Transverse colon (tissue), 4 donors: ENCODE data around the gene DPP7. TPM values are rescaled to one million over a fixed set of nuclear protein-coding genes. Genes with fewer than 3 reads are reported as not detected.
"Not testable (repeated sequence)": the region's sequence is repeated elsewhere in the genome, so short reads cannot be mapped to it uniquely, and the experiment has no call there.

Experiments used
- DNase-seq: peaks from one replicate; pipeline ENCODE4 v3.0.0-alpha.2; 2019
- H3K27ac ChIP-seq, 4 donors: fragments of 200-600 bp; sonication (generic); 2 replicates each; pipeline ENCODE4 v1.5.1; 2016 to 2018; ENCODE audit warnings: inconsistent platforms in 4 of 4
- H3K27me3 ChIP-seq: fragments of 200-600 bp; sonication (generic); 2 replicates; pipeline ENCODE4 v1.5.1; 2017; ENCODE audit warnings: inconsistent platforms
- H3K36me3 ChIP-seq, 4 donors: fragments of 200-600 bp; sonication (generic); 2 replicates each; pipeline ENCODE4 v1.5.1; 2017 to 2019; ENCODE audit warnings: inconsistent platforms in 4 of 4
- H3K4me1 ChIP-seq, 4 donors: fragments of 200-600 bp; sonication (generic); 2 replicates each; pipeline ENCODE4 v1.5.1; 2017 to 2020; ENCODE audit warnings: inconsistent platforms in 4 of 4
- H3K4me3 ChIP-seq, 4 donors: fragments of 200-600 bp; sonication (generic); 1 replicate in 1 of 4; 2 replicates in 3 of 4; pipeline versions ENCODE4 v1.5.1 to v1.6.1; 2017 to 2019; ENCODE audit warnings: inconsistent platforms in 4 of 4
- H3K9me3 ChIP-seq, 2 donors: fragments of 200-600 bp; sonication (generic); 2 replicates each; pipeline ENCODE4 v1.5.1; 2017 to 2019; ENCODE audit warnings: inconsistent platforms in 2 of 2
- EP300 ChIP-seq: sonication (generic); formaldehyde crosslinking; IDR thresholded peaks from one replicate; pipeline ENCODE4 v1.6.1; 2017; ENCODE audit warnings: antibody characterized with exemption, low read depth
- POLR2A ChIP-seq: fragments of 450-650 bp; IDR thresholded peaks from one replicate; pipeline ENCODE4 v1.6.1; 2016; ENCODE audit warnings: antibody characterized with exemption, mild to moderate bottlenecking, moderate library complexity
- POLR2AphosphoS5 ChIP-seq, 3 donors: sonication (generic); formaldehyde crosslinking; IDR thresholded peaks; one replicate each; pipeline ENCODE4 v1.6.1; 2016; ENCODE audit warnings: antibody characterized with exemption in 3 of 3
- WGBS, 2 donors: methylation state at CpG; one replicate each; pipeline ENCODE4 v1.1.5; 2018; ENCODE audit warnings: low coverage in 1 of 2; 5-methylcytosine and 5-hydroxymethylcytosine counted together
- in situ Hi-C, 4 donors: fragments of 200-750 bp; cut with MboI; loops; one replicate each; pipeline versions ENCODE4 v1.15.0 to v1.15.1; 2017; ENCODE audit warnings: low sequenced_read_pairs in 3 of 4, low pct_ligation_motif_present in 1 of 4, low pct_unique_long_range_greater_than_20kb in 1 of 4
- intact Hi-C: fragments of 100-400 bp; cut with DNase I; formaldehyde crosslinking; loops from one replicate; pipeline ENCODE4 v1.15.1; 2023; ENCODE audit warnings: low total_unique reads
- total RNA-seq, 4 donors: library from RNA; depleted of rRNA; stranded (reverse); fragments of >200 nt; gene quantifications; one replicate each; pipeline ENCODE4 v1.1.0, GENCODE V29; 2016
- TF ChIP-seq, protein P1 (sequence below), 5 experiments: fragments of 200-600 bp in 3 of 5; fragments of 450-650 bp in 2 of 5; sonication (generic) in 3 of 5; IDR thresholded peaks; 1 replicate in 2 of 5; 2 replicates in 3 of 5; pipeline ENCODE4 v1.5.1; 2016 to 2017; ENCODE audit warnings: antibody characterized with exemption in 5 of 5, inconsistent platforms in 3 of 5, mild to moderate bottlenecking in 2 of 5, moderate library complexity in 1 of 5

DPP7 gene
- total RNA-seq, 4 donors from 2014 or later = 54.2 to 141 (median 103) TPM

DNA sequence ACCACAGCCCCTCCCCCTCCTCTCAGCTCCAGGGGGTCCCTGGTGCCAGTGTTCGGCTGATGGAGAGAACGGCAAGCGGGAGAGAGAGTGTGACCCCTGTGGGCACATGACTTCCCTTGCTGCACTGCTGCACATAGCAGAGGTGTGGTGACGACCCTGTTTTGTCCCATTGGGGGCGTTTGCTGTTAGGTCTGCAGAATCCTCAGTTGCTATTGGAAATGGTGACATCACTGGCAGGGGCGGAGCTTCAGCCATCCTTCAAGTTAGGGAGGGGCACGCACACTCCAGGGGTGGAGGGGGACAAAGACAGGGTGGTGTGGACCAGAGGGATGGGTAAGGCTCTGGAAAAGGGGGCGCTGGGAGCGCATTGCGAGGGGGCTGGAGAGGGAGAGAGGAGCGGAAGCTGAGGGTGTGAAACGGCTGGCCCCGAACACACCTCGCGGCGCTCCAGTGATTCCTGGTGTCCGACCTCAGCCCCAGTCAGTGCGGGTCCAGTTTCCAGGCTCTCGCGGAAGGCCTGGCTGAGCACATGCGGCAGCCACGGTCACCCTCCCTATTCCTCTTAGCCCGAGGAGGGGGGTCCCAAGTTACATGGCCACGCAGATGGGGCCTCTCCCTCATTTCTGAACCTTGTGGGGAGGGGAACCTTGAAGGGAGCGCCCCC is 23.7 kb upstream of the DPP7 start:
- in situ Hi-C loops (no loop called here), intact Hi-C loops (no loop called here)
- Histone ChIP-seq H3K27ac (no peak overlapping the region), H3K4me1 (peaks cover 0 to 4% (median 0%) of the 10 kb centered on the region in 4 donors), H3K27me3 (peaks cover 97% of the 10 kb centered on the region), H3K36me3 (no peaks in the 10 kb centered on the region), H3K9me3 (no peaks in the 10 kb centered on the region), H3K4me3 (no peak overlapping the region)
- no peak for TF ChIP-seq POLR2AphosphoS5 (IDR thresholded peaks at IDR 0.05)
- TF ChIP-seq EP300 = no peak
- no peak for TF ChIP-seq POLR2A
- TF ChIP-seq, protein P1, sequence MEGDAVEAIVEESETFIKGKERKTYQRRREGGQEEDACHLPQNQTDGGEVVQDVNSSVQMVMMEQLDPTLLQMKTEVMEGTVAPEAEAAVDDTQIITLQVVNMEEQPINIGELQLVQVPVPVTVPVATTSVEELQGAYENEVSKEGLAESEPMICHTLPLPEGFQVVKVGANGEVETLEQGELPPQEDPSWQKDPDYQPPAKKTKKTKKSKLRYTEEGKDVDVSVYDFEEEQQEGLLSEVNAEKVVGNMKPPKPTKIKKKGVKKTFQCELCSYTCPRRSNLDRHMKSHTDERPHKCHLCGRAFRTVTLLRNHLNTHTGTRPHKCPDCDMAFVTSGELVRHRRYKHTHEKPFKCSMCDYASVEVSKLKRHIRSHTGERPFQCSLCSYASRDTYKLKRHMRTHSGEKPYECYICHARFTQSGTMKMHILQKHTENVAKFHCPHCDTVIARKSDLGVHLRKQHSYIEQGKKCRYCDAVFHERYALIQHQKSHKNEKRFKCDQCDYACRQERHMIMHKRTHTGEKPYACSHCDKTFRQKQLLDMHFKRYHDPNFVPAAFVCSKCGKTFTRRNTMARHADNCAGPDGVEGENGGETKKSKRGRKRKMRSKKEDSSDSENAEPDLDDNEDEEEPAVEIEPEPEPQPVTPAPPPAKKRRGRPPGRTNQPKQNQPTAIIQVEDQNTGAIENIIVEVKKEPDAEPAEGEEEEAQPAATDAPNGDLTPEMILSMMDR (IDR thresholded peaks at IDR 0.05) = no peak
- WGBS, 2 donors = 23% methylated on average over 24 of the region's 25 CpGs; no CpG with 5 or more reads in 1 of the 2 donors
- DNase-seq = no peak

- in situ Hi-C loops (no loop called here), intact Hi-C loops (no loop called here)
- no peak for DNase-seq
- 69 to 80% methylated on average over 2 to 23 of the region's 23 CpGs for WGBS, 2 donors
- Histone ChIP-seq H3K4me1 (peaks cover 0 to 4% (median 0%) of the 10 kb centered on the region in 4 donors), H3K27me3 (peaks cover 92% of the 10 kb centered on the region), H3K4me3 (no peak overlapping the region), H3K9me3 (no peaks in the 10 kb centered on the region), H3K27ac (no peak overlapping the region), H3K36me3 (no peaks in the 10 kb centered on the region)
- TF ChIP-seq EP300 (no peak), POLR2A (no peak), POLR2AphosphoS5 (IDR thresholded peaks at IDR 0.05) (no peak)
- TF ChIP-seq, protein P1 (IDR thresholded peaks at IDR 0.05) = no peak
Observed at GRCh38 chr9:137136881-137137607, 22.5 kb upstream of the DPP7 start.

DNA sequence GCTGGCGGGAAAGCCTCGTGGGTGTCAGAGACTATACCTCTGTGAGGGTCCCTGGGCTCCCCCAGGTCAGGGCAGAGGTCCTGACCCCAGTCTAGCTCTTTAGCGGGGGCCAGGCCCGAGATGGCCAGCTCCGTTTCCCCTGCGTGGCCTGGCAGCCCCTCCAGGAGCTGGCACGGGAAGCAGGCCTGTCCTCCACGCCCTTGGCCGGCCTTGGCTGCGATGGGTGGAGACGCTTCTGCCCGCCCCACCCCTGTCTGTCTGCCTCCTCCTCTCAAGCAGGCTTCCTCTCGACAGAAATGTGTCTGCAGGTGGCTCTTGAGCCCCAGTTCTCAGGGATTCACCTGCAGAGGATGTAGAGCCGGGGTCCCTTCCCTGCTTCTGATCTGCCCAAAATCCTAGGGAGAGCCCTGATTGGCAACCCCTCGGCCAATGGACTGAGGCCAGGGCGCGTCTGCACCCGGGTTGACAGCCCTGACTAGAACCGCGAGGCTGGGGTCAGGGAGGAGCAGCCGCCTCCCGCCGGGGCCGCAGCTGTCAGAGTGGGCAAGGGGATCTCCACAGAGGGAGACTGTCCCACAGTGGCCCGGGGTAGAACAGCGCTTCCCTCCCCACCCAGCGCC is 21.8 kb upstream of the DPP7 start:
- Histone ChIP-seq H3K4me1 (peaks cover 0 to 4% (median 0%) of the 10 kb centered on the region in 4 donors), H3K9me3 (no peaks in the 10 kb centered on the region), H3K27me3 (peaks cover 89% of the 10 kb centered on the region), H3K4me3 (no peak overlapping the region), H3K36me3 (no peaks in the 10 kb centered on the region), H3K27ac (no peak overlapping the region)
- in situ Hi-C loops (no loop called here), intact Hi-C loops (no loop called here)
- TF ChIP-seq, protein P1 (IDR thresholded peaks at IDR 0.05) = no peak
- no peak for TF ChIP-seq POLR2AphosphoS5 (IDR thresholded peaks at IDR 0.05)
- no peak for TF ChIP-seq POLR2A
- no peak for TF ChIP-seq EP300
- peak; percentile 41 for DNase-seq
- 35 to 50% methylated on average over 2 to 14 of the region's 27 CpGs for WGBS, 2 donors

DNA sequence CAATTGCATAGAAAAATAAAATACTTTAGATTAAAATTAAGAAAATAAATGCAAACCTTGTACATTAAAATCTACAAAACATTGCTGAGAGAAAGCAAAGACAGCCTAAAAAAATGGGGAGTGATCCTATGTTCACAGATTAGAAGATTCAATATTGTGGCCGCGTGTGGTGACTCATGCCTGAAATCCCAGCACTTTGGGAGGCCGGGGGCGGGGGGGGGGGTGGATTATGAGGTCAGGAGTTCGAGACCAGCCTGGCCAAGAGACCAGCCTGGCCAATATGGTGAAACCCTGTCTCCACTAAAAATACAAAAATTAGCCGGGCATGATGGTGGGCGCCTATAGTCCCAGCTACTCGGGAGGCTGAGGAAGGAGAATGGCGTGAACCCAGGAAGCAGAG is 20.6 kb upstream of the DPP7 start:
- H3K36me3 ChIP-seq, in situ Hi-C loops, H3K27ac ChIP-seq, H3K9me3 ChIP-seq, H3K4me3 ChIP-seq, DNase-seq, H3K4me1 ChIP-seq, intact Hi-C loops: not testable (repeated sequence)
- peaks cover 86% of the 10 kb centered on the region for H3K27me3 ChIP-seq
- WGBS, 2 donors = 76 to 91% methylated on average over 7 to 9 of the region's 9 CpGs
